ENCODE results near the gene MAN1A1. TPM values are rescaled to one million over a fixed set of nuclear protein-coding genes. Genes with fewer than 3 reads are reported as not detected.

The MAN1A1 gene
- polyA plus RNA-seq, 1 experiment = 27.5 TPM

DNA sequence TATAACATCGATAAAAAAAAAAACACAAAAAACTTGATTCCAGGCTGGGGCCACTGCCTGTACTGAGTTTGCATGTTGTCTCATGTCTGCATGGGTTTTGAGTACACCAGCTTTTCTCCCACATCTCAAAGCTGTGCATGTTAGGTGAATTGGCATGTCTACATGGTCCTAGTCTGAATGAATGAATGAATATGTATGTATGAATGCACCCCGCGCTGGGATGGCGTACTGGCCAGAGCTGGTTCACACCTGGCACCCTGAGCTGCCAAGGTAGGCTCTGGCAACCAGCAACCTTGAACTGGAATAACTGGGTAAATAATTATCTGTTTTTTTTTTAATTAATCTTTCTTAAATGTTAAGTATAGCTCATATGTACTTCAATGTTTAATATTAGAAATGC is 131.0 kb downstream of the MAN1A1 start:
- Histone ChIP-seq H3K4me3 (ENCODE audit: low read depth, low read length) (no peak overlapping the region), H3K9me3 (ENCODE audit: control insufficient read depth, insufficient read depth, low read length) (no peaks in the 10 kb centered on the region), H3K27ac (ENCODE audit: low read depth, low read length) (no peak overlapping the region), H3K27me3 (ENCODE audit: control insufficient read depth, insufficient read depth, low read length) (no peaks in the 10 kb centered on the region)
- ChIA-PET POLR2A (no interaction called here), CTCF (interaction anchor here (0.8 to 1.1 kb wide), 3 partner anchors 89 to 759 kb away, joined by 3 to 4 read pairs (median 3); no protein-coding TSS in a partner anchor)
- TF ChIP-seq, protein P1, sequence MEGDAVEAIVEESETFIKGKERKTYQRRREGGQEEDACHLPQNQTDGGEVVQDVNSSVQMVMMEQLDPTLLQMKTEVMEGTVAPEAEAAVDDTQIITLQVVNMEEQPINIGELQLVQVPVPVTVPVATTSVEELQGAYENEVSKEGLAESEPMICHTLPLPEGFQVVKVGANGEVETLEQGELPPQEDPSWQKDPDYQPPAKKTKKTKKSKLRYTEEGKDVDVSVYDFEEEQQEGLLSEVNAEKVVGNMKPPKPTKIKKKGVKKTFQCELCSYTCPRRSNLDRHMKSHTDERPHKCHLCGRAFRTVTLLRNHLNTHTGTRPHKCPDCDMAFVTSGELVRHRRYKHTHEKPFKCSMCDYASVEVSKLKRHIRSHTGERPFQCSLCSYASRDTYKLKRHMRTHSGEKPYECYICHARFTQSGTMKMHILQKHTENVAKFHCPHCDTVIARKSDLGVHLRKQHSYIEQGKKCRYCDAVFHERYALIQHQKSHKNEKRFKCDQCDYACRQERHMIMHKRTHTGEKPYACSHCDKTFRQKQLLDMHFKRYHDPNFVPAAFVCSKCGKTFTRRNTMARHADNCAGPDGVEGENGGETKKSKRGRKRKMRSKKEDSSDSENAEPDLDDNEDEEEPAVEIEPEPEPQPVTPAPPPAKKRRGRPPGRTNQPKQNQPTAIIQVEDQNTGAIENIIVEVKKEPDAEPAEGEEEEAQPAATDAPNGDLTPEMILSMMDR (IDR thresholded peaks at IDR 0.05; ENCODE audit: low read depth, low read length) = no peak
- DNase-seq (ENCODE audit: low read depth, low spot score) = no peak

DNA sequence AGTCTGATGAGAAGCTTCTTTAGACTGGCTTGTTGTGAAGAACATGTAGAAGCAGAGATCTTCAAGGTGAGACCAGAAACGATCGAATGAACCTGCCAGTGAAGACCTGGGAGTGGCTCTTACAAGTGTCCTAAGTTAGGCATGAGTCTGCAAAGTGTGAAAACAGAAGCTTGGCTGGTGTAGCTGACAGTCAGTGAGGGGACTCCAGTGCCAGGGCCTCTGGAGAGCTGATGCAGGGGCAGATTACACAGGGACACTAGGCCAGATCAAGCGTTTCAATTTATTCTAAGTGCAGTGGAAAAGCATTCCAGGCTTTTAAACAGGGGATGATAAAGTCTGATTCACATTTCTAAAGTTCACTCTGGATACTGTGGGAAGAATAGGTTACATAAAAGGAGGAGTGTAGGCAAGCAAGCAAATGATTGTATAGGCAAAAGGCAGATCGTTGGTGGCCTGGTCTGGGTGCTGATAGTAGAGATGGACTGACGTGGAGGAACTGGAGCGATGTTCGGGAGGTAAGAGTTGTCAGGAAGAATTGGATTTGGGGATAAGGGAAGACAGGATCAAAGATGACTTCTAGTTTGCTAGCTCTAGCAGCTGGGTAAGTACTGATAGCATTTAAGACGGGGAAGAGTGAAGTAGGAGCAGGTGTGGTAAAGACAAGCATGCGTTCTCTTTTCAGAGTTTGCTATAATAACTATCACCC is 133.5 kb downstream of the MAN1A1 start:
- no peaks in the 10 kb centered on the region for H3K9me3 ChIP-seq (ENCODE audit: control insufficient read depth, insufficient read depth, low read length)
- DNase-seq (ENCODE audit: low read depth, low spot score) = no peak
- TF ChIP-seq, protein P1 (IDR thresholded peaks at IDR 0.05; ENCODE audit: low read depth, low read length) = no peak
- ChIA-PET CTCF (no interaction called here), POLR2A (no interaction called here)
- H3K27me3 ChIP-seq (ENCODE audit: control insufficient read depth, insufficient read depth, low read length) = no peaks in the 10 kb centered on the region
- H3K4me3 ChIP-seq (ENCODE audit: low read depth, low read length) = no peak overlapping the region
- H3K27ac ChIP-seq (ENCODE audit: low read depth, low read length) = no peak overlapping the region

DNA sequence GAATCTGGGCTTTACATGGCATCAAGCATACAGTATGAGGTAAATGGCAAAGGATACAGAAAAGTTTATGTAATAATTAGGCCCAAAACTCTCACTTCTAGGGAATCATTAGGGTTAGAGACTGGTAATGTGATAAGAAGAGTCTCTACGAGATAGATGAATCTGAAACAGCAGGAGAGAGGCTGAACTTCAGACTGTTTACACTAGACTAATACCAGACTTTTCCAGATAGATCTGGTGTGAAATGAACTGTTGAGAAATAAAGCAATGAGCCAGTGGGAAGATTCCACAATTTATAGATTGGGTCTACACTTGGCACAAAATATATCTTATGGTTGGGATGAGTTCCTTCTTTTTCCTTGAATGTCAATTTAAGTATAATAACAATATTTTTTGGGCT is 134.3 kb downstream of the MAN1A1 start:
- Histone ChIP-seq H3K27me3 (ENCODE audit: control insufficient read depth, insufficient read depth, low read length) (no peaks in the 10 kb centered on the region), H3K27ac (ENCODE audit: low read depth, low read length) (no peak overlapping the region), H3K9me3 (ENCODE audit: control insufficient read depth, insufficient read depth, low read length) (no peaks in the 10 kb centered on the region), H3K4me3 (ENCODE audit: low read depth, low read length) (no peak overlapping the region)
- CTCF ChIA-PET = no interaction called here
- POLR2A ChIA-PET = no interaction called here
- DNase-seq (ENCODE audit: low read depth, low spot score) = no peak
- TF ChIP-seq, protein P1 (IDR thresholded peaks at IDR 0.05; ENCODE audit: low read depth, low read length) = no peak

DNA sequence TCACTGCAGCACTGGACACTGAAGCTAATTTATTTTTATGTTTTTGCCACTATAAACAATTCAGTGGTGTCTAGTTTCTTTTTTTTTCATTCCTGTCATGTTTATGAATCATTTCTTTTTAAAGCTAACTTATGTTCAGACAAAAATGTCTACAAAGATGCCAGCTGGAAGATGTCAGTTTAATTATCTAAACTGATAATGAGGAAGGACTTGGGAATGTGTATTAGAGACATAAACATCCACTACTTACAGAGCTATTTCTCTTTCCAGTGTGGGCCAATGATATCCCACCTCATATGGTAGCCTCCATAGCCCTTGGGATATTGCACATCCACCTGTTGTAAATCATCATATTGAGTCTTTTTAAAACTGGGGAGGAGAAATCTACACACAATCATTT is 139.0 kb downstream of the MAN1A1 start:
- Histone ChIP-seq H3K4me3 (ENCODE audit: low read depth, low read length) (no peak overlapping the region), H3K9me3 (ENCODE audit: control insufficient read depth, insufficient read depth, low read length) (no peaks in the 10 kb centered on the region), H3K27ac (ENCODE audit: low read depth, low read length) (no peak overlapping the region), H3K27me3 (ENCODE audit: control insufficient read depth, insufficient read depth, low read length) (no peaks in the 10 kb centered on the region)
- ChIA-PET POLR2A (no interaction called here), CTCF (interaction anchor here (2.4 kb wide), 1 partner anchor 63 kb away, joined by 13 read pairs; no protein-coding TSS in a partner anchor)
- TF ChIP-seq, protein P1 (IDR thresholded peaks at IDR 0.05; ENCODE audit: low read depth, low read length) = no peak
- no peak for DNase-seq (ENCODE audit: low read depth, low spot score)

DNA sequence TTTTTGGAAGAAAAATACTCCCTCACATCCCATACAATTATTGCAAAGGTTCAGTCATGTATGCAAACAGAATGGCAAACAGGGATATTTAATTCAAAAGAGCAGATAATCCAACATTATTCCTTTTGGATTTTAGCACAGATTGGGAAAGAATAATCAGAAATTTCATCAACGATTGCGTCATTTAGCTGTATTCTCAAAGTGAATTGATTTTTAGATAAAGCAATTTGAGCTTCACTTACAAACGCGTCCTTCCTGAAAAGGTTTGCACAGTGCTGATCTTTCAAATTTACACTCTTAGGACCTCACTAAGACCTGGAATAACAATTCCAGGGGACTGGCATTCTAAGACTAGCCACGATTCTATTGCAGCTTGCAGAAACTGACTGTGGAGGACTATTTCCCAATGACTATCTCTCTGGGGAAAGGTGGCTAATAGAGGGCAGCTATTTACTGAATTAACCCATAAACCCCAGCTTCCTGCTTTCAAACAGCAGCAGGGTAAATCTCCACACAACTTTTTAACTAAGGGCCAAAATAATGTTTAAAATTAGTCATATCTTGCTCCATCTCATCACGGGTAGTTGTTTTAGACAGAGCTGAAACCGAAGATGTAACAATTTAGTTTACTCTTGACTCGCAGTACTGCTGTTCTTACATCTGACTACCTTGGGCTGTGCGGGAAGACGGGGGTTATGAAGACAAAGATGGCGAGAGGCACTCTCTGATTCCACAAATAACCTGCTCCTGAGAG is 139.9 kb downstream of the MAN1A1 start:
- H3K4me3 ChIP-seq (ENCODE audit: low read depth, low read length) = no peak overlapping the region
- no peak for DNase-seq (ENCODE audit: low read depth, low spot score)
- ChIA-PET CTCF (interaction anchor here (1.0 to 2.4 kb wide), 2 partner anchors 62 to 80 kb away, joined by 3 to 13 read pairs; no protein-coding TSS in a partner anchor), POLR2A (interaction anchor here (0.5 kb wide), 1 partner anchor 10 kb away, joined by 3 read pairs; no protein-coding TSS in a partner anchor)
- no peaks in the 10 kb centered on the region for H3K27me3 ChIP-seq (ENCODE audit: control insufficient read depth, insufficient read depth, low read length)
- no peaks in the 10 kb centered on the region for H3K9me3 ChIP-seq (ENCODE audit: control insufficient read depth, insufficient read depth, low read length)
- TF ChIP-seq, protein P1 (IDR thresholded peaks at IDR 0.05; ENCODE audit: low read depth, low read length) = no peak
- no peak overlapping the region for H3K27ac ChIP-seq (ENCODE audit: low read depth, low read length)
